HG03565 (cell line): ENCODE data around the gene KLK15.

Experiments
- ATAC-seq: cut with Tn5 transposase; IDR thresholded peaks from one replicate; pipeline ENCODE4 v1.9.1; 2021; ENCODE audit warnings: mild to moderate bottlenecking, moderate library complexity; ENCODE audit not compliant: unreplicated experiment

The KLK15 gene, protein sequence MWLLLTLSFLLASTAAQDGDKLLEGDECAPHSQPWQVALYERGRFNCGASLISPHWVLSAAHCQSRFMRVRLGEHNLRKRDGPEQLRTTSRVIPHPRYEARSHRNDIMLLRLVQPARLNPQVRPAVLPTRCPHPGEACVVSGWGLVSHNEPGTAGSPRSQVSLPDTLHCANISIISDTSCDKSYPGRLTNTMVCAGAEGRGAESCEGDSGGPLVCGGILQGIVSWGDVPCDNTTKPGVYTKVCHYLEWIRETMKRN

DNA sequence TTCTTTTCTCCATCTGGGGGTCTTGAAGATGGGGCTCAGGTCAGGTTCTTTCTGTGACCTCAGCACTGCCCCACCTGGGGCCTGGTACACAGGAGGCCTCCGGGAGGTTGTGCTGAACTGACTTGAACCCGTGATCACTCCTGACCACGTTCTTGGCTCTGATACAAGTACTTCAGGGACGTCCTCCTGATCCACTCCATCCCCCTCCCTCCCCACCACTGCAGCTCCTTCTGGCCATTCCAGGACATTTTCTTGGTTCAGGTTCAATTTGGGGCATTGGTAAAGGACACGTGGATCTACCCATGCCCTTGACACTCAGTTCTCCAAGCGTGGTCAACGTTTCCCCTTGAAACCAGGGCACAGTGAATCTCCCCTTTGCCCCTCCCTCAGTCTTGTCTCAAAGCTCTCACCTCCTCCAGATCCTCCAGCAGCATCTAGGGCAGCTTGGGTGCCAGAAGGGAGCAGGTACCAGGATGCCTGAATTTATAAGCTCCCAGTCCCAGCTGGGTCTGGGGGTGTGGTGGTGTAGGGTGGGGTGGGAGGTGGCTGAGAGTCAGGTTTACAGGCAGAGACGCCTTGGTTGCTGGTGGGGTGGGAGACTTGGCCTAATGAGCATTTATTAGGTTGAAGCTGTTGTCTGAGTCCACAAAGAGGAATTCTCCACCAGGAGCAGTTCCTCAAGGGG is at the start of gene KLK15:
Gene KLK15 (minus strand): TSS at position 458 of the 685 bp plus-strand sequence. CDS start 2,082 bp downstream, outside the sequence.
- ATAC-seq: no peak

DNA sequence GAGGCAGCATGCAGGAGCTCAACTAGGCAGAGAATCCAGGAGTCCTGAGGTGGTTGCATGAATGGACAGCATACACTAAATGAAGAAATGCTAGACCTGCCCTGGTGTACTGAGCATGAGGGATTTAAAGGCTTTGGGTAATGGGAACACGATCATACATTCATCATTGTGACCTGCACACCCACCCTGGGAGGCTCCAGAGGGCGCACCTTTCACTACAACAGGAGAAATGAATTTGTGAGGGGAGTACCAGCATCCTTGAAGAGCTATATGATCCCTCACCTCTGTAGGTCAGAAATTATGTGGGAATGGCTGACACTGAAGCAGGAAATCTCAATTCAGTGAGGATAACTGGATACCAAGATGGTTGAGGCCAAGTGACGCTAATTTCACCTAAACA is 48.8 kb upstream of the KLK15 start:
- no peak for ATAC-seq

DNA sequence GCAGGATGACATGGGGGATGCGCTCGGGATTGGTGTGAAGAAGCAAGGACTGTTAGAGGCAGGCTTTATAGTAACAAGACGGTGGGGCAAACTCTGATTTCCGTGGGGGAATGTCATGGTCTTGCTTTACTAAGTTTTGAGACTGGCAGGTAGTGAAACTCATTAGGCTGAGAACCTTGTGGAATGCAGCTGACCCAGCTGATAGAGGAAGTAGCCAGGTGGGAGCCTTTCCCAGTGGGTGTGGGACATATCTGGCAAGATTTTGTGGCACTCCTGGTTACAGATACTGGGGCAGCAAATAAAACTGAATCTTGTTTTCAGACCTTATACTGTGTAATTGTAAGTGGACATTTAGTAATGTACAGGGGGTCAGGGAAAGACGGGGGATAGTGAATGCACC is 46.9 kb upstream of the KLK15 start:
- no peak for ATAC-seq

DNA sequence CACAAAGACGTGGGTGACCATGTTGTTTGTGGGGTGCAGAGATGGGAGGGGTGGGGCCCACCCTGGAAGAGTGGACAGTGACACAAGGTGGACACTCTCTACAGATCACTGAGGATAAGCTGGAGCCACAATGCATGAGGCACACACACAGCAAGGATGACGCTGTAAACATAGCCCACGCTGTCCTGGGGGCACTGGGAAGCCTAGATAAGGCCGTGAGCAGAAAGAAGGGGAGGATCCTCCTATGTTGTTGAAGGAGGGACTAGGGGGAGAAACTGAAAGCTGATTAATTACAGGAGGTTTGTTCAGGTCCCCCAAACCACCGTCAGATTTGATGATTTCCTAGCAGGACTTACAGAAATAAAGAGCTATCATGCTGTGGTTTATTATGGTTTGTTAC is 45.5 kb upstream of the KLK15 start:
- ATAC-seq: no peak

DNA sequence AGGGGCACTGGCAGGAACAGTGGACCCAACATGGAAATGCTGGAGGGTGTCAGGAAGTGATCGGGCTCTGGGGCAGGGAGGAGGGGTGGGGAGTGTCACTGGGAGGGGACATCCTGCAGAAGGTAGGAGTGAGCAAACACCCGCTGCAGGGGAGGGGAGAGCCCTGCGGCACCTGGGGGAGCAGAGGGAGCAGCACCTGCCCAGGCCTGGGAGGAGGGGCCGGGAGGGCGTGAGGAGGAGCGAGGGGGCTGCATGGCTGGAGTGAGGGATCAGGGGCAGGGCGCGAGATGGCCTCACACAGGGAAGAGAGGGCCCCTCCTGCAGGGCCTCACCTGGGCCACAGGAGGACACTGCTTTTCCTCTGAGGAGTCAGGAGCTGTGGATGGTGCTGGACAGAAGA is 44.0 kb upstream of the KLK15 start:
- no peak for ATAC-seq

DNA sequence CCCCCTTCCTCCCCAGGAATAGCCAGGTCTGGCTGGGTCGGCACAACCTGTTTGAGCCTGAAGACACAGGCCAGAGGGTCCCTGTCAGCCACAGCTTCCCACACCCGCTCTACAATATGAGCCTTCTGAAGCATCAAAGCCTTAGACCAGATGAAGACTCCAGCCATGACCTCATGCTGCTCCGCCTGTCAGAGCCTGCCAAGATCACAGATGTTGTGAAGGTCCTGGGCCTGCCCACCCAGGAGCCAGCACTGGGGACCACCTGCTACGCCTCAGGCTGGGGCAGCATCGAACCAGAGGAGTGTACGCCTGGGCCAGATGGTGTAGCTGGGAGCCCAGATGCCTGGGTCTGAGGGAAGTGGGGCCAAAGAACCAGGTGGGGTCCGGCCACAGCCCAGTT is 43.1 kb upstream of the KLK15 start:
- no peak for ATAC-seq

DNA sequence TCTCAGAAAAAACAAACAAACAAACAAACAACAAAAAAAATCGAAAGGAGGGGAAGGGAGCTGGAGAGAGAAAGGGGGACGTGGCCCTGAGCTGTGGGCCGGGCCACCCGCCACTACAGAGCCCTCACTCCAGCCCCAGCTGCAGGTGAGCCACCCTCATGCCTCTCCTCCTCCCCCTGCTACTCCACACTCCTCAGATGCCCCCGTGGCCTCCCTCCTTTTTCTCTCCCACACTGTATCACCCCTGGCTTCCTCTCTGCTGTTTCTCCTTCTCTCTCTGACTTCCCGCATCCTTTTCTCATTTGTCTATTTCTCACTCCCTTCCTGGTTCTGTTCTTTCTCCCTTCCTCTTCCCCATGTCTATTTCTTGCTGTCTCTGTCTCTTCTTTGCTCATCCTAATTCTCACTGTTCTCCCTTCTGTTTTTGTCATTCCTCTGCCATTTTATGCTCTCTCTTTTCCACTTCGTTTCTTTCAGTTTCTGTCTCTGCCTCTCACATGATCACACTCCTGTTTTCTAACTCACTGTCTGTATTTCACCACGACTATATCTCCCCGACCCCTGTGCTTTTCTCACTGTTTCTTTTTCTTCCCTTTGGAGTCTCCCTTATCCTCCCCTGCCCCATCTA is 42.5 kb upstream of the KLK15 start:
- ATAC-seq: no peak

DNA sequence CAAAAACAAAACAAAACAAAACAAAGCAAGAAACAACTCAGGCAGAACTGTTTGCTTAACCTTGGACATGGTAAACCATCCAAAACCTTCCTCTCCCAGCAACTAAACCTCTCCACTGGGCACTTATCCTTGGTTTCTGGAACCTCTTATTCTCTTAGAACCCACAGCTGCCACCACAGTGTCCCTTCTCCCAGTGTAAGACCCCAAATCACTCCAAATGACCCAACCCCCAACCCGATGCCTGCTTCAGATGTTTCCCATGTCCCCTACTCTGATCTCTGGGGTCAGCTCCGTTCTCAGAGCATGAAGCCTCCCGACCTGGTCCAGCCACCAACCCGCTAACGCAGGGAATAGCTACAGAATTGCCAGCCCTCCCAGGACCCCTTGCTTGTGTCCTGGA is 40.8 kb upstream of the KLK15 start:
- no peak for ATAC-seq

DNA sequence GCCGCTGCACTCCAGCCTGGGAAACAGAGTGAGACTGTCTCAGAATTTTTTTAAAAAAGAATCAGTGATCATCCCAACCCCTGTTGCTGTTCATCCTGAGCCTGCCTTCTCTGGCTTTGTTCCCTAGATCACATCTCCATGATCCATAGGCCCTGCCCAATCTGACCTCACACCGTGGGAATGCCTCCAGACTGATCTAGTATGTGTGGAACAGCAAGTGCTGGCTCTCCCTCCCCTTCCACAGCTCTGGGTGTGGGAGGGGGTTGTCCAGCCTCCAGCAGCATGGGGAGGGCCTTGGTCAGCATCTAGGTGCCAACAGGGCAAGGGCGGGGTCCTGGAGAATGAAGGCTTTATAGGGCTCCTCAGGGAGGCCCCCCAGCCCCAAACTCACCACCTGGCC is 39.7 kb upstream of the KLK15 start, which contains the start of gene KLK2:
Gene KLK2 (plus strand): TSS at position 384 of the 400 bp plus-strand sequence. CDS start 35 bp downstream, outside the sequence.
- no peak for ATAC-seq

DNA sequence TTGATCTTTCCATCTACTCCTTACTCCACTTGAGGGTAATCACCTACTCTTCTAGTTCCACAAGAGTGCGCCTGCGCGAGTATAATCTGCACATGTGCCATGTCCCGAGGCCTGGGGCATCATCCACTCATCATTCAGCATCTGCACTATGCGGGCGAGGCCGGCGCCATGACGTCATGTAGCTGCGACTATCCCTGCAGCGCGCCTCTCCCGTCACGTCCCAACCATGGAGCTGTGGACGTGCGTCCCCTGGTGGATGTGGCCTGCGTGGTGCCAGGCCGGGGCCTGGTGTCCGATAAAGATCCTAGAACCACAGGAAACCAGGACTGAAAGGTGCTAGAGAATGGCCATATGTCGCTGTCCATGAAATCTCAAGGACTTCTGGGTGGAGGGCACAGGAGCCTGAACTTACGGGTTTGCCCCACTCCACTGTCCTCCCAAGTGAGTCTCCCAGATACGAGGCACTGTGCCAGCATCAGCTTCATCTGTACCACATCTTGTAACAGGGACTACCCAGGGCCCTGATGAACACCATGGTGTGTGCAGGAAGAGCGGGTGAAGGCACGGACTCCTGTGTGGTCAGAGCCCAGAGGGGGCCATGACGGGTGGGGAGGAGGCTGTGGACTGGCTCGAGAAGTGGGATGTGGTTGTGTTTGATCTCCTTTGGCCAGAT is 37.2 kb upstream of the KLK15 start:
- ATAC-seq: no peak

DNA sequence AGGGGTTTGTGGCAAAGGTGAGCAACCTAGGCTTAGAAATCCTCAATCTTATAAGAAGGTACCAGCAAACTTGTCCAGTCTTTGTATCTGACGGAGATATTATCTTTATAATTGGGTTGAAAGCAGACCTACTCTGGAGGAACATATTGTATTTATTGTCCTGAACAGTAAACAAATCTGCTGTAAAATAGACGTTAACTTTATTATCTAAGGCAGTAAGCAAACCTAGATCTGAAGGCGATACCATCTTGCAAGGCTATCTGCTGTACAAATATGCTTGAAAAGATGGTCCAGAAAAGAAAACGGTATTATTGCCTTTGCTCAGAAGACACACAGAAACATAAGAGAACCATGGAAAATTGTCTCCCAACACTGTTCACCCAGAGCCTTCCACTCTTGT is 36.1 kb upstream of the KLK15 start:
- ATAC-seq: no peak

DNA sequence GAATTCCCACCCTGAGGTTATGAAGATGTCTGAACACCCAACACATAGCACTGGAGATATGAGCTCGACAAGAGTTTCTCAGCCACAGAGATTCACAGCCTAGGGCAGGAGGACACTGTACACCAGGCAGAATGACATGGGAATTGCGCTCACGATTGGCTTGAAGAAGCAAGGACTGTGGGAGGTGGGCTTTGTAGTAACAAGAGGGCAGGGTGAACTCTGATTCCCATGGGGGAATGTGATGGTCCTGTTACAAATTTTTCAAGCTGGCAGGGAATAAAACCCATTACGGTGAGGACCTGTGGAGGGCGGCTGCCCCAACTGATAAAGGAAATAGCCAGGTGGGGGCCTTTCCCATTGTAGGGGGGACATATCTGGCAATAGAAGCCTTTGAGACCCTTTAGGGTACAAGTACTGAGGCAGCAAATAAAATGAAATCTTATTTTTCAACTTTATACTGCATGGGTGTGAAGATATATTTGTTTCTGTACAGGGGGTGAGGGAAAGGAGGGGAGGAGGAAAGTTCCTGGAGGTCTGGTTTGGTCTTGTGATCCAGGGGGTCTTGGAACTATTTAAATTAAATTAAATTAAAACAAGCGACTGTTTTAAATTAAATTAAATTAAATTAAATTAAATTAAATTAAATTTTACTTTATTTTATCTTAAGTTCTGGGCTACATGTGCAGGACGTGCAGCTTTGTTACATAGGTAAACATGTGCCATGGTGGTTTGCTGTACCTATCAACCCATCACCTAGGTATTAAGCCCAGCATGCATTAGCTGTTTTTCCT is 28.3 kb upstream of the KLK15 start:
- no peak for ATAC-seq

DNA sequence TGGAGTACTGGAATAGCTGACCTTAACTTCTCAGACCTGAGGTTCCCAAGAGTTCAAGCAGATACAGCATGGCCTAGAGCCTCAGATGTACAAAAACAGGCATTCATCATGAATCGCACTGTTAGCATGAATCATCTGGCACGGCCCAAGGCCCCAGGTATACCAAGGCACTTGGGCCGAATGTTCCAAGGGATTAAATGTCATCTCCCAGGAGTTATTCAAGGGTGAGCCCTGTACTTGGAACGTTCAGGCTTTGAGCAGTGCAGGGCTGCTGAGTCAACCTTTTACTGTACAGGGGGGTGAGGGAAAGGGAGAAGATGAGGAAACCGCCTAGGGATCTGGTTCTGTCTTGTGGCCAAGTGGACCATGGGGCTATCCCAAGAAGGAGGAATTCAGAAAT is 27.6 kb upstream of the KLK15 start:
- no peak for ATAC-seq

DNA sequence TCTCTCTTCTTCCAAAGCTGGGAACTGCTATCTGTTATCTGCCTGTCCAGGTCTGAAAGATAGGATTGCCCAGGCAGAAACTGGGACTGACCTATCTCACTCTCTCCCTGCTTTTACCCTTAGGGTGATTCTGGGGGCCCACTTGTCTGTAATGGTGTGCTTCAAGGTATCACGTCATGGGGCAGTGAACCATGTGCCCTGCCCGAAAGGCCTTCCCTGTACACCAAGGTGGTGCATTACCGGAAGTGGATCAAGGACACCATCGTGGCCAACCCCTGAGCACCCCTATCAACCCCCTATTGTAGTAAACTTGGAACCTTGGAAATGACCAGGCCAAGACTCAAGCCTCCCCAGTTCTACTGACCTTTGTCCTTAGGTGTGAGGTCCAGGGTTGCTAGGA is 26.5 kb upstream of the KLK15 start:
- no peak for ATAC-seq

DNA sequence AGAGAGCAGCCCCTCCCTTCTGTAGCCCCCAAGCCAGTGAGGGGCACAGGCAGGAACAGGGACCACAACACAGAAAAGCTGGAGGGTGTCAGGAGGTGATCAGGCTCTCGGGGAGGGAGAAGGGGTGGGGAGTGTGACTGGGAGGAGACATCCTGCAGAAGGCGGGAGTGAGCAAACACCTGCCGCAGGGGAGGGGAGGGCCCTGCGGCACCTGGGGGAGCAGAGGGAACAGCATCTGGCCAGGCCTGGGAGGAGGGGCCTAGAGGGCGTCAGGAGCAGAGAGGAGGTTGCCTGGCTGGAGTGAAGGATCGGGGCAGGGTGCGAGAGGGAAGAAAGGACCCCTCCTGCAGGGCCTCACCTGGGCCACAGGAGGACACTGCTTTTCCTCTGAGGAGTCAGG is 25.5 kb upstream of the KLK15 start:
- no peak for ATAC-seq

DNA sequence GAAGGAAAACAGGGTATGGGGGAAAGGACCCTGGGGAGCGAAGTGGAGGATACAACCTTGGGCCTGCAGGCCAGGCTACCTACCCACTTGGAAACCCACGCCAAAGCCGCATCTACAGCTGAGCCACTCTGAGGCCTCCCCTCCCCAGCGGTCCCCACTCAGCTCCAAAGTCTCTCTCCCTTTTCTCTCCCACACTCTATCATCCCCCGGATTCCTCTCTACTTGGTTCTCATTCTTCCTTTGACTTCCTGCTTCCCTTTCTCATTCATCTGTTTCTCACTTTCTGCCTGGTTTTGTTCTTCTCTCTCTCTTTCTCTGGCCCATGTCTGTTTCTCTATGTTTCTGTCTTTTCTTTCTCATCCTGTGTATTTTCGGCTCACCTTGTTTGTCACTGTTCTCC is 24.0 kb upstream of the KLK15 start:
- ATAC-seq: no peak

DNA sequence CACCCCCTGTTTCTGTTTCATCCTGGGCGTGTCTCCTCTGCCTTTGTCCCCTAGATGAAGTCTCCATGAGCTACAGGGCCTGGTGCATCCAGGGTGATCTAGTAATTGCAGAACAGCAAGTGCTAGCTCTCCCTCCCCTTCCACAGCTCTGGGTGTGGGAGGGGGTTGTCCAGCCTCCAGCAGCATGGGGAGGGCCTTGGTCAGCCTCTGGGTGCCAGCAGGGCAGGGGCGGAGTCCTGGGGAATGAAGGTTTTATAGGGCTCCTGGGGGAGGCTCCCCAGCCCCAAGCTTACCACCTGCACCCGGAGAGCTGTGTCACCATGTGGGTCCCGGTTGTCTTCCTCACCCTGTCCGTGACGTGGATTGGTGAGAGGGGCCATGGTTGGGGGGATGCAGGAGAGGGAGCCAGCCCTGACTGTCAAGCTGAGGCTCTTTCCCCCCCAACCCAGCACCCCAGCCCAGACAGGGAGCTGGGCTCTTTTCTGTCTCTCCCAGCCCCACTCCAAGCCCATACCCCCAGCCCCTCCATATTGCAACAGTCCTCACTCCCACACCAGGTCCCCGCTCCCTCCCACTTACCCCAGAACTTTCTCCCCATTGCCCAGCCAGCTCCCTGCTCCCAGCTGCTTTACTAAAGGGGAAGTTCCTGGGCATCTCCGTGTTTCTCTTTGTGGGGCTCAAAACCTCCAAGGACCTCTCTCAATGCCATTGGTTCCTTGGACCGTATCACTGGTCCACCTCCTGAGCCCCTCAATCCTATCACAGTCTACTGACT is 21.4 kb upstream of the KLK15 start, which contains the start of gene KLK3:
Gene KLK3 (plus strand): TSS at position 280 of the 775 bp plus-strand sequence. CDS start 41 bp downstream, at position 321.
- ATAC-seq: no peak

DNA sequence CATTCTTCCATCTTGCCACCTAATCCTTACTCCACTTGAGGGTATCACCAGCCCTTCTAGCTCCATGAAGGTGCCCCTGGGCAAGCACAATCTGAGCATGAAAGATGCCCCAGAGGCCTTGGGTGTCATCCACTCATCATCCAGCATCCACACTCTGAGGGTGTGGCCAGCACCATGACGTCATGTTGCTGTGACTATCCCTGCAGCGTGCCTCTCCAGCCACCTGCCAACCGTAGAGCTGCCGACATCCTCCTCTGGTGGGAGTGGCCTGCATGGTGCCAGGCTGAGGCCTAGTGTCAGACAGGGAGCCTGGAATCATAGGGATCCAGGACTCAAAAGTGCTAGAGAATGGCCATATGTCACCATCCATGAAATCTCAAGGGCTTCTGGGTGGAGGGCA is 18.2 kb upstream of the KLK15 start:
- ATAC-seq: no peak

DNA sequence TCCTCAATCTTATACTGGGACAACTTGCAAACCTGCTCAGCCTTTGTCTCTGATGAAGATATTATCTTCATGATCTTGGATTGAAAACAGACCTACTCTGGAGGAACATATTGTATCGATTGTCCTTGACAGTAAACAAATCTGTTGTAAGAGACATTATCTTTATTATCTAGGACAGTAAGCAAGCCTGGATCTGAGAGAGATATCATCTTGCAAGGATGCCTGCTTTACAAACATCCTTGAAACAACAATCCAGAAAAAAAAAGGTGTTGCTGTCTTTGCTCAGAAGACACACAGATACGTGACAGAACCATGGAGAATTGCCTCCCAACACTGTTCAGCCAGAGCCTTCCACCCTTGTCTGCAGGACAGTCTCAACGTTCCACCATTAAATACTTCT is 17.4 kb upstream of the KLK15 start:
- ATAC-seq: no peak
